ENCODE data around the gene MAP6D1.
"Not testable (repeated sequence)": the region's sequence is repeated elsewhere in the genome, so short reads cannot be mapped to it uniquely, and the experiment has no call there.

MAP6D1 gene

GRCh38 chr3:183782576-183783276 is 42.7 kb downstream of the MAP6D1 start:
- H3K9me3 ChIP-seq (ENCODE audit: low read depth, low read length), result no peaks in the 10 kb centered on the region
- no peak for TF ChIP-seq POLR2AphosphoS5 (IDR thresholded peaks at IDR 0.05; ENCODE audit: borderline replicate concordance, low read depth, low read length)
- TF ChIP-seq EZH2 (IDR thresholded peaks at IDR 0.05), result no peak
- TF ChIP-seq FOXP2 (optimal IDR thresholded peaks at IDR 0.05; ENCODE audit: control extremely low read depth, extremely low read length, insufficient read depth), result no peak
- no peak overlapping the region for H3K27ac ChIP-seq
- DNase-seq (ENCODE audit: low read depth, low spot score), result no peak
- H3K36me3 ChIP-seq (ENCODE audit: insufficient read depth, low read length), result peaks cover 83% of the 10 kb centered on the region
- H3K9ac ChIP-seq (ENCODE audit: insufficient read length), result no peak overlapping the region
- H3K4me3 ChIP-seq, result no peak overlapping the region

DNA sequence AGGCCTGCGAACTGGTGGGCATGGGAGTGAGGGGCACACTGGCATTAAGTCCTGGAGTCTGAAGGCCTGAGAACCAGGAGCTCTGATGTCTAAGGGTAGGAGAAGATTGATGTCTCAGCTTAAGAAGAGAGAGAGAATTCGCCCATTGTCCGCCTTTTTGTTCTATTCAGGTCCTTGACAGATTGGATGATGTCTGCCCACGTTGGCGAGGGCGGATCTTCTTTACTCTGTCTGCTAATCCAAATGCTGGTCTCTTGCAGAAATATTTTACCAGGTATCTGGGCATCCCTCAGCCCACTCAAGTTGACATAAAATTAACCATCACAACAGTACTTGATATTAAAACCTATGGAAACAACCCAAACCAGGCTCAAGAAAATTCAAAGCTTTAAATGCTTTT is 44.1 kb downstream of the MAP6D1 start:
- H3K9ac ChIP-seq (ENCODE audit: insufficient read length), result no peak overlapping the region
- no peaks in the 10 kb centered on the region for H3K9me3 ChIP-seq (ENCODE audit: low read depth, low read length)
- no peak for TF ChIP-seq FOXP2 (optimal IDR thresholded peaks at IDR 0.05; ENCODE audit: control extremely low read depth, extremely low read length, insufficient read depth)
- no peak for TF ChIP-seq POLR2AphosphoS5 (IDR thresholded peaks at IDR 0.05; ENCODE audit: borderline replicate concordance, low read depth, low read length)
- TF ChIP-seq EZH2 (IDR thresholded peaks at IDR 0.05), result no peak
- DNase-seq (ENCODE audit: low read depth, low spot score), result no peak
- H3K27ac ChIP-seq, result no peak overlapping the region
- H3K4me3 ChIP-seq, result no peak overlapping the region
- H3K36me3 ChIP-seq (ENCODE audit: insufficient read depth, low read length), result peaks cover 84% of the 10 kb centered on the region

DNA sequence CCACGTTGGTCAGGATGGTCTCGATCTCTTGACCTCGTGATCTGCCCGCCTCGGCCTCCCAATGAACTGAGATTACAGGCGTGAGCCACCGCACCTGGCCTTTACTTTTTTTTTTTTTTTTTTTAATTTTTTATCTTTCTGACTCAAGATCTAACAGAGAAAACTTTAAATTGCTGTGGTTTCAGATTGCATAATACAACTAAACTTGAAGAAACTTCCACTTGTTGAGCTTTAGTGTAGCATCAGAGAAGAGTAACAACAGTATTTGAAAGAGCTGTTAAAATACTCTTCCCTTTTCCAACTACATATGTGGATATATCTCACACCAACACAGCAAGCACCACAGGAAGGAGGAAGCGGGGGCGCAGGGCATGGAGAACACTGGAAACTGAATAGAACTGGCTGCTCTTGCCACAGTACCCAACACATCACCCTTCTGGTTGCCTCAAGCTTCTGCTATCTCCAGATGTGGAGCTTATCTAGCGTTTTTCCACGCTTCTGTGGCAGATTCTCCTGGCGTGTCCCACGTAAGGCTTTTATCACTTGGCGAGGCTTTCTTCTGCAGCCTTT is 45.4 kb downstream of the MAP6D1 start:
- no peak for TF ChIP-seq POLR2AphosphoS5 (IDR thresholded peaks at IDR 0.05; ENCODE audit: borderline replicate concordance, low read depth, low read length)
- no peak for TF ChIP-seq EZH2 (IDR thresholded peaks at IDR 0.05)
- TF ChIP-seq FOXP2 (optimal IDR thresholded peaks at IDR 0.05; ENCODE audit: control extremely low read depth, extremely low read length, insufficient read depth), result no peak
- Histone ChIP-seq H3K4me3 (no peak overlapping the region), H3K27ac (no peak overlapping the region), H3K9me3 (ENCODE audit: low read depth, low read length) (no peaks in the 10 kb centered on the region), H3K9ac (ENCODE audit: insufficient read length) (no peak overlapping the region), H3K36me3 (ENCODE audit: insufficient read depth, low read length) (peaks cover 89% of the 10 kb centered on the region)
- DNase-seq (ENCODE audit: low read depth, low spot score), result no peak

- Histone ChIP-seq H3K9ac (ENCODE audit: insufficient read length) (no peak overlapping the region), H3K9me3 (ENCODE audit: low read depth, low read length) (no peaks in the 10 kb centered on the region), H3K4me3 (no peak overlapping the region), H3K27ac (0 out of 2 replicates have a peak overlapping the region, but pooled peaks have one; percentile 14), H3K36me3 (ENCODE audit: insufficient read depth, low read length) (peaks cover 89% of the 10 kb centered on the region)
- no peak for DNase-seq (ENCODE audit: low read depth, low spot score)
- TF ChIP-seq EZH2 (IDR thresholded peaks at IDR 0.05), result no peak
- no peak for TF ChIP-seq POLR2AphosphoS5 (IDR thresholded peaks at IDR 0.05; ENCODE audit: borderline replicate concordance, low read depth, low read length)
- no peak for TF ChIP-seq FOXP2 (optimal IDR thresholded peaks at IDR 0.05; ENCODE audit: control extremely low read depth, extremely low read length, insufficient read depth)
Measured at GRCh38 chr3:183777016-183777618, 48.3 kb downstream of the MAP6D1 start.

GRCh38 chr3:183776451-183776850 is 48.9 kb downstream of the MAP6D1 start:
- H3K36me3 ChIP-seq (ENCODE audit: insufficient read depth, low read length), result peaks cover 89% of the 10 kb centered on the region
- not testable (repeated sequence) for H3K4me3 ChIP-seq; H3K9me3 ChIP-seq (ENCODE audit: low read depth, low read length); H3K27ac ChIP-seq; H3K9ac ChIP-seq (ENCODE audit: insufficient read length); DNase-seq (ENCODE audit: low read depth, low spot score)

DNA sequence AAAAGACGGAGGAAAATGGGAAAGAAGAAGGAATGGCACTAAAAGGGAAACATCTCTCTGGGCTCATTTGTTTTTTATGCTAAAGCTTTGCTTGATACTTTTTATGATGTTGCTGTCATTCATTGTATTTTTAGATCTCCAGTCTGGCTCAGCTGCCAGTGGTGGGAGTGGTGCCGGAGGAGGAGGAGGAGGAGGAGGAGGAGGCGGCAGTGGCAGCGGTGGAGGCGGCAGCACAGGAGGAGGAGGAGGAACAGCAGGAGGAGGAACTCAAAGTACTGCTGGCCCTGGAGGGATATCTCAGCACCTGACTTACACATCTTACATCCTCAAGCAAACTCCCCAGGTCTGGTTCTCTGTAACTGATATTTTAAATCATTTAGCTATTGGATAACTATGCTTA is 49.6 kb downstream of the MAP6D1 start:
- Histone ChIP-seq H3K4me3 (no peak overlapping the region), H3K9me3 (ENCODE audit: low read depth, low read length) (no peaks in the 10 kb centered on the region), H3K27ac (no peak overlapping the region), H3K36me3 (ENCODE audit: insufficient read depth, low read length) (peaks cover 87% of the 10 kb centered on the region), H3K9ac (ENCODE audit: insufficient read length) (no peak overlapping the region)
- no peak for DNase-seq (ENCODE audit: low read depth, low spot score)
- no peak for TF ChIP-seq POLR2AphosphoS5 (IDR thresholded peaks at IDR 0.05; ENCODE audit: borderline replicate concordance, low read depth, low read length)
- no peak for TF ChIP-seq EZH2 (IDR thresholded peaks at IDR 0.05)
- no peak for TF ChIP-seq FOXP2 (optimal IDR thresholded peaks at IDR 0.05; ENCODE audit: control extremely low read depth, extremely low read length, insufficient read depth)

GRCh38 chr3:183774631-183775030 is 50.7 kb downstream of the MAP6D1 start:
- Histone ChIP-seq H3K36me3 (ENCODE audit: insufficient read depth, low read length) (peaks cover 81% of the 10 kb centered on the region), H3K27ac (no peak overlapping the region), H3K9ac (ENCODE audit: insufficient read length) (no peak overlapping the region), H3K4me3 (no peak overlapping the region), H3K9me3 (ENCODE audit: low read depth, low read length) (no peaks in the 10 kb centered on the region)
- no peak for TF ChIP-seq FOXP2 (optimal IDR thresholded peaks at IDR 0.05; ENCODE audit: control extremely low read depth, extremely low read length, insufficient read depth)
- TF ChIP-seq EZH2 (IDR thresholded peaks at IDR 0.05), result no peak
- no peak for TF ChIP-seq POLR2AphosphoS5 (IDR thresholded peaks at IDR 0.05; ENCODE audit: borderline replicate concordance, low read depth, low read length)
- no peak for DNase-seq (ENCODE audit: low read depth, low spot score)

DNA sequence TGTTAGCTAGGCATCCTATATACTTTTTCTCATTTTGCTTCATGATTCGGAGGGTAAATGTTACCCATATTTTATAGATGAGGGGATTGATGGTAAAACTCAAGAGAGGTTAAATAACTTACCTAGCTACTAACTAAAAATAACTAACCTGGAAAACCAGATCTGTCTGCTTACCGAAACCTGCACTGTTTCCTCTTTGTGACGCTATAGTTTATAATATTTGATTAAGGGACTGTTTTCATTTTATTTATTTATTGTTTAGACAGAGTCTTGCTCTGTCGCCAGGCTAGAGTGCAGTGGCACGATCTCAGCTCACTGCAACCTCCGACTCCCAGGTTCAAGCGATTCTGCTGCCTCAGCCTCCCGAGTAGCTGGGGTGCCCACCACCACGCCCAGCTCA is 55.9 kb downstream of the MAP6D1 start:
- peaks cover 71% of the 10 kb centered on the region for H3K36me3 ChIP-seq (ENCODE audit: insufficient read depth, low read length)
- no peak overlapping the region for H3K9ac ChIP-seq (ENCODE audit: insufficient read length)
- no peaks in the 10 kb centered on the region for H3K9me3 ChIP-seq (ENCODE audit: low read depth, low read length)
- H3K4me3 ChIP-seq, result no peak overlapping the region
- no peak overlapping the region for H3K27ac ChIP-seq
- TF ChIP-seq EZH2 (IDR thresholded peaks at IDR 0.05) (no peak), POLR2AphosphoS5 (IDR thresholded peaks at IDR 0.05; ENCODE audit: borderline replicate concordance, low read depth, low read length) (no peak), FOXP2 (optimal IDR thresholded peaks at IDR 0.05; ENCODE audit: control extremely low read depth, extremely low read length, insufficient read depth) (no peak)
- no peak for DNase-seq (ENCODE audit: low read depth, low spot score)

All from SK-N-MC (cell line).